H1 (cell line): Measurements from ENCODE around the gene HMCN2. TPM values are rescaled to one million over a fixed set of nuclear protein-coding genes. Genes with fewer than 3 reads are reported as not detected.

Experiments used
- ATF2 ChIP-seq: IDR thresholded peaks from 2 replicates; pipeline ENCODE4 v1.6.1; 2012; ENCODE audit warnings: low read length, inconsistent platforms
- E2F6 ChIP-seq: IDR thresholded peaks from 2 replicates; pipeline ENCODE4 v1.6.1; 2012; ENCODE audit warnings: inconsistent platforms
- GABPA ChIP-seq: IDR thresholded peaks from 2 replicates; pipeline ENCODE4 v1.6.1; 2011; ENCODE audit warnings: mild to moderate bottlenecking, low read length, moderate library complexity, borderline replicate concordance; ENCODE audit not compliant: insufficient read depth
- GTF2F1 ChIP-seq: IDR thresholded peaks from 2 replicates; pipeline ENCODE4 v1.6.1; 2012; ENCODE audit warnings: low read depth, low read length, improper control_type of control experiment, borderline replicate concordance
- TEAD4 ChIP-seq: IDR thresholded peaks from 2 replicates; pipeline ENCODE4 v1.6.1; 2012; ENCODE audit warnings: low read depth, low read length, inconsistent platforms, mixed read lengths
- USF2 ChIP-seq: IDR thresholded peaks from 2 replicates; pipeline ENCODE4 v1.6.1; 2011; ENCODE audit warnings: low read length, improper control_type of control experiment
- YY1 ChIP-seq: IDR thresholded peaks from 2 replicates; pipeline ENCODE4 v1.6.1; 2011; ENCODE audit warnings: low read depth, mild to moderate bottlenecking, low read length
- polyA plus RNA-seq, 7 experiments: library from polyadenylated mRNA; depleted of rRNA in 3 of 7; stranded (reverse) in 5 of 7; unstranded in 2 of 7; fragments of >200 nt in 5 of 7; fragments of 200-250 nt in 2 of 7; gene quantifications; 1 replicate in 5 of 7; 2 replicates in 1 of 7; 4 replicates in 1 of 7; pipeline versions ENCODE4 v1.2.1 to v1.2.3, GENCODE V29; 2011 to 2013; ENCODE audit warnings: missing spikeins in 2 of 7, mixed read lengths in 2 of 7
- total RNA-seq: library from RNA; stranded (reverse); fragmentation: NEBNext Ultra II Directional; extraction: Animal tissue kit (Norgen Biotek cat#: 25700); gene quantifications from 2 replicates; pipeline ENCODE4 v1.2.1, GENCODE V29; 2021

The HMCN2 gene
- total and polyA plus RNA-seq, 2 of the 8 experiments (the other 6 are each of a cell fraction or from before 2014, with no cell fraction given), result 5.0 to 9.1 TPM

GRCh38 chr9:130364619-130365322, 99.2 kb downstream of the HMCN2 start (continued):
- TF ChIP-seq E2F6 (no peak), ATF2 (no peak), GTF2F1 (no peak), USF2 (no peak), TEAD4 (no peak), GABPA (no peak), YY1 (no peak)
